HG03196 (cell line): ENCODE results near the gene VRK2.

ENCODE experiments used
- ATAC-seq: cut with Tn5 transposase; IDR thresholded peaks from one replicate; pipeline ENCODE4 v1.9.1; 2021; ENCODE audit not compliant: unreplicated experiment

VRK2 gene

DNA sequence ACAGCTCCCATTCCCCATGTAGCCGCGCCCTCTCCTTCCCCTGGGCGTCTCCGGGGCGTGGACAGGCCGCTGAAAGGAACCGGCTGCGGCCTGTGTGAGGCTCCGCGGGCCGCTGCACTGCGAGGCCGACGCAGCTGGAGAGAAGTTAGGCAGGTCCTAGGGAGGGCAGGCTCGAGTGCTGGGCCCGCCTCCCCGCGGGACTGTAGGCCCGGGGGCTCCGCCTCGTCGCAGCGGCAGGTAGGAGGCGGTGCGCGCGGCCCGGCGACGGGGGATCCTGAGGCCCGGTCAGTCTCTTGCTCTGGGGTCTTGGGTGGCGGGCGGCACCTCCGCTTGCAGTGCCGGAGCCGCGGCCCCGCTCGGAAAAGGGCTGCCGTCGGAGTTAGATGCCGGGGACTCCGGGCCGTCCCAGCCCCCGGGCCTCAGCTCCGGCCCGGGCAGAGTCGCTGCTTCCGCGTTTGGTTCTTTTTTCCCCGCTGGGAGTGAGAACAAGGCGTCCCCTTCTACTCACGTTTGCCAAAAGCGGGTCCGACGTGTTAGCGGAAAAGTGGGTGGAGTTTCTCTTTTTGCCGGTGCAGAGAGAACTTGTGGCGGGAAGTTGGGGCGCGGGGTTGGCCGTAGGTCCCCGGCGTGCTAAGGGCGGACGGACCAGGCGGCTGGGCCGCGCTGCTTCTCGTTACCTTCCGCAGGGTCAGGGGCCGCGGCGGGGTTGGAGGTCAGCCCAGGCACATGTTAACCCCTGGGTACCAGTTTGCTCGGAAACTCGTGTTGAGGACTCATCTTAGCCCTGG, at the start of gene VRK2:
Gene VRK2 (plus strand): TSS at position 222 of the 788 bp plus-strand sequence. CDS start 2,026 bp downstream, outside the sequence.
- ATAC-seq: peak; percentile 88

GRCh38 chr2:58006256-58006951, 40.2 kb upstream of the VRK2 start:
- ATAC-seq: peak; percentile 78

DNA sequence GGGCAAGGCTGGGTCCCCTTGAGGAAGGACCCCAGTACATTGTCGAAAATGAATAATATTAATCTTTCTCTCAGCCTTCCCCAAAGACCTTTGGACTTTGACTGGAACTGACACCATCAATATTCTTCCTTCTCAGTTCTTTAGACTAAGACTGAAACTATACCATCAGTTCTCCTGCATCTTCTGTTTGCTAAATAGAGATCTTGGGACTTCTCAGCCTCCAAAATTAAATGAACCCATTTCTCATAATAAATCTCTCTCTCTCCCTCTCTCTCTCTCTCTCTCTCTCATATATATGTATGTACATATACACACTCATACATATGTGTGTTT, 39.7 kb upstream of the VRK2 start:
- peak; percentile 30 for ATAC-seq

GRCh38 chr2:58010599-58010998, 36.0 kb upstream of the VRK2 start:
- no peak for ATAC-seq

DNA sequence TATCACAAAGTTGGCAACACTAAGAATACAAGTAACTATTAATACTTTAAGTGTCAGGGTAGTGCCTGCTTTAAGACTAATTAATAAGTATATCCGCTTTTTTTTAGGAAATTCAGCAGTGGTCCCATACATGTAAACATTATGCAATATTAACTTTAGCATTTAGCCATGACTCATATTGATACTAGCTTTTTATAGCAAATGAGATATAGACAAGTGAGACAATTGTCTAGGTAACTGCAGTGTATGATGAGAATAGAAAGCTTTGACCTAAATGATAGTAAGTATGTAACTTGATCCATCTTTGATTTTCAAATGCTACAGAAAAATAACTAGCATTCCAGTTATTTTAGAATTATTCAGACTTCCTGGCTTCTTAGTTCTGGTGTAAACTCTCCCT, 27.4 kb upstream of the VRK2 start:
- ATAC-seq: no peak

GRCh38 chr2:58025150-58025933, 21.3 kb upstream of the VRK2 start:
- no peak for ATAC-seq

DNA sequence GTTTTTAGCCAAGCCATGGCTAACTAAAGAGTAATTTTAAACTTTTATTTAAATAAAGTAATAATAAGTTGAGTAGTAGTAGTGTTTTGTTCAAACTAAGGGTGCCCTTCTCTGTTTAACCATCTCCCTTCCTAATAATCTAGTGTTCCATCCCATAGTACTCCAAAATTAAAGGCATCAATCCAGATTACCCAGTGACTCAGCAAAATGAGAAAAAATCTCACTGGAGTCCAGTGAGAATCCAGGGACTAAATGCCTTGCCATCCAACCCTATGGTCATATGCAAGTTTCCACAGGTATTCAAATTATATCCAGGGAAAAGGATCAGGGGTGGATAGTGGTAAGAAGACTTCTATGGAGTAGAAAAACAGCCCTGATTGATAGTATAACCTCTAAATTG, 19.6 kb upstream of the VRK2 start:
- ATAC-seq: no peak

- no peak for ATAC-seq
Measured at GRCh38 chr2:58030771-58031170, 15.8 kb upstream of the VRK2 start.

DNA sequence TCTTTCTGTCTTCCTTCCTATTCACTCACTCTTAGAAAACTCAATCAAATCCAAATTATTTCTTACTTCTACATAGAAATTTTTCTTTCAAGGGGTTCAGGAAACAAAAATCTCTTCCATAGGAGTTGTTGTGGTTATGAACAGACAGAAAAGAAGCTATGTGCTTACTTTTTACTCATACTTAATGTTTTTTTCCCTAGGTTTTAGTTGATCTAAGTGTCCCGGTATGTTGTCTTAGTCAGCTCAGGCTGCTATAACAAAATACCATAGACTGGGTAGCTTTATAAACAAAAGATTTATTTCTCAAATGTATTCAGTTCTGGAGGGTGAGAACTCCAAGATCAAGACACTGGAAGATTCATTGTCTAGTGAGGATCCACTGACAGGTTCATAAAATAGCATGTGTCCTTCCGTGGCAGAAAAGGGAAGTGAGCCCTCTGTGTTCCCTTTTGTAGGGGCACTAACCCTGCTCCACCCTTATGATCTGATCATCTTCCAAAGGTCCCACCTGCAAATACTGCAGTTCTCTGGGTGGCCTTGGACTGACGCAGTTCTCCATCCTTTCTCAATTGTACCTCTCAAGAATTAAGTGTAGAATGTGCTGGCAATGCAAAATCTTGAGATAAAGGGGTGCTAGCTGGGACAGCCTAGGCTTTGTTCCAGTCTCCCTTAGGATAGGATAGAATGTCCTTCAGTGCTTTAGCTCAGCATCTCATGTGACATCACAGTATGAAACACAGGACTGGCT, 14.4 kb upstream of the VRK2 start:
- peak; percentile 65 for ATAC-seq

- no peak for ATAC-seq
Measured at GRCh38 chr2:58032764-58033080, 13.9 kb upstream of the VRK2 start.

GRCh38 chr2:58033530-58033929, 13.1 kb upstream of the VRK2 start:
- no peak for ATAC-seq

GRCh38 chr2:58035352-58035751, 11.3 kb upstream of the VRK2 start:
- peak; percentile 57 for ATAC-seq

- peak; percentile 71 for ATAC-seq
Measured at GRCh38 chr2:58039170-58039611, 7.4 kb upstream of the VRK2 start.

DNA sequence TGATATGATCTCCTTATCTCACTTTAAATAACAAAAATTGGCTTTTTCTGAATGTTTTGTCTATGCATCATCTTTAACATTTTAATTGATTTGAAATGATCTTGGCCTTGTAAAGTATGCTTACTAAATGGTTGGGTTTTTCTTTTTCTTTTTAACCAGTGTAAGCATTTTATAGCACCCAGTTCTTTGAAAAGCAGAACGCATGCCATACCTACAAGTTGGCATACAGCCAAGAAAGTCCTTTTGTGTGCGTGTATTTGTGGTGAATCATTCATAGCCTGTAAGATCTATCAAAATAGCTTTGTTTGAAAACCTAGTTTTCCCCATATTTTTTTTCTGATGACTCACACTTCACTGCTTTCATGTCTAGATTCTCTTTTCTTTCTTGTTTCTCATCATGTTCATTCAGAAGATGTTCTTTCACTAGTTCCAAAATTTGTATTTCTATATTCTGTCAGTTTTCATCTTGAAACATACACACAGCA, 4.1 kb upstream of the VRK2 start:
- ATAC-seq: no peak

- ATAC-seq: no peak
Measured at GRCh38 chr2:58044145-58044544, 2.5 kb upstream of the VRK2 start.

GRCh38 chr2:58045580-58046334, 849 bp upstream of the VRK2 start:
- ATAC-seq: no peak

- peak; percentile 19 for ATAC-seq
Measured at GRCh38 chr2:58046335-58046584, 346 bp upstream of the VRK2 start.

DNA sequence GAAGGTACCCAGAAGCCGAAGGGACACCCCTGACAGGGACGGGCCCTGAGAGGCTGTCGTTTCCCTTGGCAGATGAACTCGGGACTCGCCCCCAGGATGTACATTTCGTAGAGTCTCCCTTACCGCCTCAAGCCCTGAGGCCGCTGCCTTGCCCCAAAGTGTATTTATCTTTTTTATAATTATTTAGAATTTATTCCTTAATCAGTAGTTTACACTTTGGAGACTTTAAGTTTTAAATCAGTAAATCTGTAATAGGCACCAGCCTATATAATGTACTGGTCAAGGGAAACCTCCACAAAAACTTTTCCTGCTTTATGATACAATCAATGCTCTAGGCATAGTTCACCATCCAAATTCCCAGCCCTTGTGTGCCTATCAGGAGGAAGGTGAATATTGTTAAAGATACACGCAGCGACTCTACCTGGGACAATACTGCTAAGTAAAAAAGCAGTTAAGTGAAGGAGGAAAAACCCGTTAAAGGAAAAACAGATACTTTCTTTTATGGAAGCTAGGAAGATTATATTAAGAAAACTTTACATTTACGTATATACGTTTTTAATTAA, 848 bp downstream of the VRK2 start:
- ATAC-seq: peak; percentile 42

- no peak for ATAC-seq
Measured at GRCh38 chr2:58047961-58048360, 1.4 kb downstream of the VRK2 start.

GRCh38 chr2:58051445-58051844, 4.8 kb downstream of the VRK2 start:
- no peak for ATAC-seq
